GM19324 (cell line): ENCODE results near the gene HSBP1L1.
A peak's percentile ranks its signal among the peaks of the same experiment; 100 is the strongest.
"Not testable (repeated sequence)": the region's sequence is repeated elsewhere in the genome, so short reads cannot be mapped to it uniquely, and the experiment has no call there.

Experiments used
- ATAC-seq: cut with Tn5 transposase; IDR thresholded peaks from one replicate; pipeline ENCODE4 v1.9.1; 2021; ENCODE audit warnings: mild to moderate bottlenecking, moderate library complexity; ENCODE audit not compliant: unreplicated experiment, low FRiP score

HSBP1L1 gene

DNA sequence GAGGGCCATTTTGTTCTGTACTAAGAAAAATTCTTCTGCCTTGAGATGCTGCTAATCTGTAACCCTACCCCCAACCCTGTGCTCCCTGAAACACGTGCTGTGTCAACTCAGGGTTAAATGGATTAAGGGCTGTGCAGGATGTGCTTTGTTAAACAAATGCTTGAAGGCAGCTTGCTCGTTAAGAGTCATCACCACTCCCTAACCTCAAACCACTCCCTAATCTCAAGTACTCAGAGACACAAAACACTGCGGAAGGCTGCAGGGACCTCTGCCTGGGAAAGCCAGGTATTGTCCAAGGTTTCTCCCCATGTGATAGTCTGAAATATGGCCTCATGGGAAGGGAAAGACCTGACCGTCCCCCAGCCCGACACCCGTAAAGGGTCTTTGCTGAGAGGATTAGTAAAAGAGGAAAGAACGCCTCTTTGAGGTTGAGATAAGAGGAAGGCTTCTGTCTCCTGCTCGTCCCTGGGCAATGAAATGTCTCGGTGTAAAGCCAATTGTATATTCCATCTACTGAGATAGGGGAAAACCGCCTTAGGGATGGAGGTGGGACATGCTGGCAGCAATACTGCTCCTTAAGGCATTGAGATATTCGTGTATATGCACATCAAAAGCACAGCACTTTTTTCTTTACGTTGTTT lies 4.2 kb upstream of the HSBP1L1 start:
- not testable (repeated sequence) for ATAC-seq

DNA sequence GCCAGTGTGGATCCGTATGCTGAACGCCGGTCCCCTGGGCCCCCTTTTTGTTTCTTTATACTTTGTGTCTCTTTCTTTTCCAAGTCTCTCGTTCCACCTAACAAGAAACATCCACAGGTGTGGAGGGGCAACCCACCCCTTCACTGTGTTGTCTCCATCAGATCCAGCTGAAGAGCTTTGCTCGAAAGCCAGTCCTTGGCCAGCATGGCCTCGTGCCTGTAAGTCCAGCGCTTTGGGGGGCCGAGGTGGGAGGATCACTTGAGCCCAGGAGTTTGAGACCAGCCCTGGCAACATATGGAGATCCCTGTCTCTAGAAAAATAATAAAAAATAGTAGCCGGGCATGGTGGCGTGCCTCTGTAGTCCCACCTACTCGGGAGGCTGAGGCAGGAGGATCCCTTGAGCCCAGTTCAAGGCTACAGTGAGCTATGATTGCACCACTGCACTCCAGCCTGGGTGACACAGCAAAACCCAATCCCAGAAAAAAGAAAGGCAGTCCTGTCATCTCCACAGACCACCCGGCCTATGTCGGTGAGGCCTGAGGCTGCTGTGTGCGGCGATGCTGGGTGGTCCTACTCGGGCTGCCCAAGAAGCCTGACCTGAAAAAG lies 3.4 kb upstream of the HSBP1L1 start:
- ATAC-seq = no peak

DNA sequence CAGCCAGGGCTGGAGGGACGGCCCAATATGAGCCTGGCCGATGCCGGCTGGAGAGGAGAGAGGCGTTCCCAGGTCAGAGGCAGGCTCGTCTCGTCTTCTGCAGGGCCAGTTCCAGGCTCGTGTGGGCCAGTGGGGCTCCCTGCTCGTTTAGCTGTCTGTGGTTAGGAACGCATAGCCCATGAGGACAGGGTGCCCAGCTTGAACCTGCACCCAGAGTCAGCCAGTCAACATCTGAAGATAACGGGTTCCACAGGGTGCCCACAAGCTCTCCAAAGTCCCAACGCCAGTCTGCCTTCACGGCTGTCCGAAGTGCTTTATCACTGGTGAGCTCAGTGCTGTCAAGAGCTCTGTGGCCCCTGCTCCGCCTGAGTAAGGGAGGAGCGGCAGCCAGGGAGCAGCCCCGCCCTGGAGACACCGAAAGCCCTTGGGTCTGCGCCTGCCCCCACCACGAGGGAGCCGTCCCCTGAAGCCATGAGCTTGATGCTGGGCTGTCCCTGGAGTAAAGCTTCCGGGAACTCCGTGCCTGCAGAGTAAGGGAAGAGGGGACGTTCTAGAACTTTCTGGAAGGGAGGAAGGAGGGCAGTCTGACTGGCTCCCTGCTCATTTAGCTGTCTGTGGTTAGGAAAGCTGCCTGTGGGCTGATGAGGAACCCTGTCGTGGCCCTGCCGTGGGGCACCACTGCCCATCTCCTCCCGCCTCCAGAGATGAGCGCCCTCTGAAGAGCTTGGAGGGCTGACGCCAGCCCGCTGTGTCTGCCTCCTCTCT lies 2.7 kb upstream of the HSBP1L1 start:
- no peak for ATAC-seq

DNA sequence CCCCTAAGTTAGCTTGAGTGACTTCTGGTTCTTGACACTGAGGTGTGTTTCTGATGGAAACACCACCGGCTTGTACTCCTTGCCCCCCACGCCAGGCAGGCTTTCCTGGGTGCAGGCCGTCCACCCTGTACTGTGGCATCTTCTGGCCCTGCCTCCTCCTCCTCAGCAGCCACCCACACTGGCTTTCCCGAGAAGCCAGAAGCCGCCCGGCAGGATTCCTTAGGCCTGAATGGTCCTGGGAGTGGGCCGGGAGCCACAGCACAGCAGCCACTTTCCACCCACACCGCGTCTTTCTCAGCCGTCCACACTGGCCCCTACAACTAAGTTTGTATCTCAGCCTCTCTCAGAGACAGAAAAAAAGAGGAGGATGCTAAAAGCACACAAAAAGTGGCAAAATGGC lies 2.1 kb upstream of the HSBP1L1 start:
- no peak for ATAC-seq

DNA sequence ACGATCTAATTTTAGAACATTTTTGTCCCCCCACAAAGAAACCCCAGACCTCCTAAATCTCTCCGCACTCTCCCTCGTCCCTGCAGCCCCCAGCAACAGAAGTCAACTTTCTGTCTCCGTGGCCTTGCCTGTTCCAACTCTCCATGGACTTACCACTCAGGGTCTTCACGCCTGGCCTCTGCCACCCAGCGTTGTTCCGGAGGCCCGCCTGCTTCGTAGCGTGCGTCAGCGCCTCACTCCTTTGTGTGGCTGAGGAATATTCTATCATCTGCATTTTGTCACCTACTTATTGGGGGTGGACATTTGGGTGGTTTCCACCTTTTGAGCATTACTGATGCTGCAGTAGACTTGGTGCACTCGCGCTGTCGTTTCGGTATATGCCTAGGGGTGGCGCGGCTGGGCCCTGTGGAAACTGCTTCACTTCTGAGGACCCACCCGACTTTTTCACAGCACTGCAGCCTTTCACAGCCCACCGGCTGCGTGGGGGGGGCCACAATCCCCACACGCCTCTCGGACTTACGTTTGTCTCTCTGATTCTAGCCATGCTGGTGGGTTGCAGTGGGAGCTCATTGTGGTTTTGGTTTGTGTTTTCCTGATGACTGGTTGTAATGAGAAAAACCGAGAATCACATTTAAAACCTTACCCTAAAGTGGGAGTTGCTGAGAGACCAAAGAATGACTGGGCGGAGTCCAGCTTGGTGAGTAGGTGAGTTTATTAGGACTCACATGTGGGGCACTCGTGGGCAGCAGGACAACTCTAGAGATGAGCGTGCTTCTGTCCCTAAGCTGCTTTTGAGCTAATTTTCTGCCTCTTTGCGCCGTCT lies 1.4 kb upstream of the HSBP1L1 start:
- peak; percentile 54 for ATAC-seq

DNA sequence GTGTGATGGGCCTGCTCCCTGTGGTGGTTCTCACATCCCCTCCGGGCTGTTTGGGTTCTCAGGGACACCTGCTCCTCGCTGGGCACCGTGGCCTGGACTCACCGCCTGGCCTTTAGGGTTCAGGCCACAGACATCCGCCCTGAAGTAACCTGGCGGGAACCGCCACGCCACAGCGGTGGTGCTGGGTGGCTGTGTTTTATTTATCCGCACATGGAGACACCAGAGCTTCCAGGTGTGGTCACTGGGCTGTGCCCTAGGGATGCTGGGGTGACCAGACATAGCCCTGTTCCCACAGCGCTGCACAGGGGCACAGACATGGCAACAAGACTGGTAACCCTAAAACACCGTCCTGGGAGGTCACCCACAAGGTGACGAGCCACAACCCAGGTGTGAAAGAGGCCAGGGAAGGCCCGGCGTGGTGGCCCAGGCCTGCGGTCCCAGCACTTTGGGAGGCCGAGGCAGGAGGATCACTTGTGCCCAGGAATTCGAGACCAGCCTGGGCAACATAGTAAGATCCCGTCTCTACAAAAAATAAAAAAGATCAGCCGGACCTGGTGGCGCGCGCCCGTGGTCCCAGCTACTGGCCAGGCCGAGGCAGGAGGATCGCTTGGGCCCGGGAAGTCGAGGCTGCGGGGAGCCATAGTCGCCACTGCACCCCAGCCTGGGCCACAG lies 649 bp upstream of the HSBP1L1 start:
- no peak for ATAC-seq

DNA sequence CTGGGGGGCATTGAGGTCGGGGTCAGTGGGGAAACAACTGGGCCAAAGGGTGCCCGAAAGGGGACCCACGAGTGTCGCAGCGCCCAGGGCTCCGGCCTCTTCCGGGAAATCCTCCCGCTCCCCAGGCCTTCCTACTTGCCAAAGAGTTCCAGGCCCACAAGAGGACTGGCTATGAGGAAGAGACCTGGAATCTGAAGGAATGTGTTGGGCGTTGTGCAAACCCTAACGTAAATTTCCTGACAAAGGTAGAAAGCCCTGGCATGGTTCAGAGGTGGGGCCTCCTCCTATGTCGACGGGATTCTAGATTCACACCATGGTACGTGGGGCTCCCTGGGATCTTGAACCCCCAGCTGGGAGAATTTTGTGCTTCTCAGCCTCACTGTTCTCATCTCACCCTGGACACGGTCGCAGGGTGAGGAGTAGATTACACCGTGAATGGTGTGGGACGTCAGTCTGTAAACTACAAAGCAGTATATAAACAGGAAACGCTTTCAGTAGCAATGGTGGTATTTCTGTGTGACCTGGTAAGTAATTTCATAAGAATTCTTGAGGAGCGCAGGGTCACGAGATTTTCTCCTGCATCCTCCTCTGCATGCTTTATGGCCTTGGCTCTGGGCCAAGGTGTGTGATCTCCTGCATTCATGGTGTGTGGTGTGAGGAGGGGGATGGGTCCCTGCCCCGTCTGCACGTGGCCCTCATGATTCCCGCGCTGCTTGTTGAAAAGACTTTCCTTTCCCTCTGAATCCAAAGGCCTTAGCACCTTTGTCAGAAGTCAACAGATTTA lies 868 bp downstream of the HSBP1L1 start:
- ATAC-seq = no peak

DNA sequence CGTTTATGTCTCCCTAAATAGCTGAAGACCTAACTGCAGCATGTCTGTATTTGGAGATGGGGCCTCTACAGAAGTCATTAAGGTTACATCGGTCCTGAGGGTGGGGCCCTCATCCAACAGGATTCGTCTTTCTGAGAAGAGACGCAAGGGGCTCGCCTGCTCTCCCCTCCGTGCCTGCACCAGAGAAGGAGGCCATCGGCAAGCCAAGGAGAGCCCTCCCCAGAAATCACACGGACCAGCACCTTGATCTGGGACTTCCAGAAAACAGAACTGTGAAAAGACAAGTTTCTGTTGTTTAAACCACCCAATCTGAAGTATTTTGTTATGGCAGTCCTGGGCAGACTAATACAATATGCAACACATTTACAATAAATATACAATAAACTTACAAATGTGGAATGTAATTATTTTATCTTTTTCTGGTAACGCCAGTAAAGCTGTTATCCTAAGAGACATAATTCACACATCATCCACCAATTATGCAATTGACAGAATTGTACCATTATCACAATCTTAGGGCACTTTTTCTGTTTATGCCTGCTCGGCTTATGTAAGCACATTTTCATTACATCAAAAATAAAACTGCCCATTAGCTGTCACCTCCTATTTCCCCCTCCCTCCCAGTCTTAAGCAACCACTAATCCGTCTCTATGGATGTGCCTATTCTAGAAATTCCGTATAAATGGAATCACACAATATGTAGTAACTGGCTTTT lies 6.1 kb downstream of the HSBP1L1 start:
- no peak for ATAC-seq

DNA sequence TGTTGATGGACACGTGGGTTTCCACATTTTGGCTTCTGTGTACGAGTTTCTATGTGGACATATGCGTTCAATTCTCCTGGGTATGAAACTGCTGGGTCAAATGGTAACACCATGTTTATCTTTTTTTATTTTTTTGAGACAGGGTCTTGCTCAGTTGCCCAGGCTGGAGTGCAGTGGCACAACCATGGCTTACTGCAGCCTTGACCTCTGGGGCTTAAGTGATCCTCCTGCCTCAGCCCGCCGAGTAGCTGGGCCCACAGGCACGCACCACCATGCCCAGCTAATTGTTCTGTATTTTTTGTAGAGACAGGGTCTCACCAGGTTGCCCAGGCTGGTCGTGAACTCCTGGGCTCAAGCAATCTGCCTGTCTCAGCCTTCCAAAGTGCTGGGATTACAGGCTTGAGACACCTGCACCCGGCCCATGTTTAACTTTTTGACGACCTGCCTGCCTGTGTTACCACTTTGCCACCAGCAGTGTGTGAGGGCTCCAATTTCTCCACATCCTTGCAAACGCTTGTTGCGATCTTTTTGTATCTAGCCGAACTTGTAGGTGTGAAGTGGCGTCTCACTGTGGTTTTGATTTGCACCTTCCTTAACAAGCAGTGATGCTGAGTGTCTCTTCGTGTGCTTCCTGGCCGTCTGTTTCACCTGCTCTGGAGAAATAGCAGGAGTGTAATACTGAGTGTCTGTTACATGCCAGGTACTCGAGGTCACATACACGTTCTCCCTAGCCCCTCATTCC lies 6.9 kb downstream of the HSBP1L1 start:
- no peak for ATAC-seq

DNA sequence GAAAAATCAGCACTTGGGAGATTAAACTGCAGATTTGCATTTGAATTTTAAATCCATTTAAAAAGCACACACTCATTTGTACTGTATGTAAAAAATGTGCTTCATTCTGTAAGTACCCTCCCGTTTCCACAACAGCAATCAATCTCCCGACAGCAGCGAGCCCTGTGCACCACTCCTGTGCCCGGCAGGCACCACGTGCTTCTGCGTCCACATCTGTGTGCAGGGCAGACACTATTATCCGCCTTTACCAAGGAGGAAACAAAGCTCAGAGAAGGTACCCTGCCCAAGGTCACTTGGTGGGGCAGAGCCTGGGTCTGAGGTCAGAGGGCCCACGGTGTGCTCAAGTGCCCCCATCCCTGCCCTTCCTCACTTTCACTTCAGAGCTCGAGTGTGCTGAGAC lies 7.5 kb downstream of the HSBP1L1 start:
- no peak for ATAC-seq

DNA sequence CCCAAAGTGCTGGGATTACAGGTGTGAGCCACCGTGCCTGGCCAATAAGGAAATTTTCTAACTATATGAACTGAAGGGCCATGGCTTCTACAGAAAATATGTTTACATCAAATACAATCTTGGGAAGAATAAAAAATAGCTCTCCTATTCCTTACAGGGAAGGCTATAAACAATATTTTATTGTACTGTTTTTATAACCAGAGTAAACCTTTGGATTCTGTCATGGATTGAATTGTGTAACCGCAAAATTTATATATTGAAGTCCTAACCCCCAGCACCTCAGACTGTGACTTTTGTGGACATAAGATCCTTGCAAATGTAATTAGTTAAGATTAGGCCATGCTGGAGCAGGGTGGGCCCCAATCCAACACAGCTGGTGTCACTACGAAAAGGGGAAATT lies 8.3 kb downstream of the HSBP1L1 start:
- no peak for ATAC-seq

DNA sequence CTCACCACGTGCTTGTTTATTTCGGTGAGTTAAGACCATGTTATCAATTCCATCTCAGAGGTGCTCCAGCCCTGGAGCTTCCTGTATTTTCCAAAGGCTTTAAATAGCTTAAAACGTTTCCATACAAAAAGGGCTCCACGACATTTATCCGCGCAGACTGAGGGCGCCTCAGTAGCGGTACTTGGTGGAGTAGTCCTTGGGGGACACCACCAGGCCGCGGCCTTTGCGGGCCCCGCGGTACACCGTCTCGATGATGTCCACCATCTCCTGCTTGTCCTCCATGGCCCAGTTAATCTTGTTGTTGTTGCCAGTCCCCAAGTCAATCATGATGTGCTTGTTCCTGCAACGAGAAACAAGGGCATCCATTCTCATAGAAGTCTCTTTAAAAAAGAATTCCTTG lies 9.1 kb downstream of the HSBP1L1 start:
- no peak for ATAC-seq

DNA sequence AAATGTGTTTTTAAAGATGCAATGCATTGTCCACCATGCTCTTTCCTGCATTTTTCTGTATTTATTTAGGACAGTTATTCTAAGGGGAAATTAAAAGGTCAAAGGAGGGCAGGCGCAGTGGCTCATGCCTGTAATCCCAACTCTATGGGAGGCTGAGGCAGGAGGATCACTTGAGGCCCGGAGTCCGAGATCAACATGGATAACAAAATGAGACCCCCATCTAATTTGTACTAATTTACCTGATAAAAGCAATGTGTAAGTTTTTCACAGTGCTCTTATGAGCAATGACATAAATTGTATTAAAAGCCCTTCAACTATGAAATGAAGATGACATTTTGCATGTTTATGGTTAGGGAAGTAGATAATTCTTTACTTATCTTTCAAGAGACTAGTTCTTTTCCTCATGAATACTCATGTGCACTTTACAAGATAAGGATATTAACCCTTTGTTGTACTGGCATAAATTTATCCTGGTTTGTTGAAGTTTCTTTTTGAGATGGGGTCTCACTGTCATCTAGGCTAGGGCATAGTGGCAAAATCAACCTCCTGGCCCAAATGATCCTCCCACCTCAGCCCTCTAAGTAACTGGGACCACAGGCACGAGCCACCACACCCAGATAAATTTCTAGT lies 9.7 kb downstream of the HSBP1L1 start:
- ATAC-seq = no peak

DNA sequence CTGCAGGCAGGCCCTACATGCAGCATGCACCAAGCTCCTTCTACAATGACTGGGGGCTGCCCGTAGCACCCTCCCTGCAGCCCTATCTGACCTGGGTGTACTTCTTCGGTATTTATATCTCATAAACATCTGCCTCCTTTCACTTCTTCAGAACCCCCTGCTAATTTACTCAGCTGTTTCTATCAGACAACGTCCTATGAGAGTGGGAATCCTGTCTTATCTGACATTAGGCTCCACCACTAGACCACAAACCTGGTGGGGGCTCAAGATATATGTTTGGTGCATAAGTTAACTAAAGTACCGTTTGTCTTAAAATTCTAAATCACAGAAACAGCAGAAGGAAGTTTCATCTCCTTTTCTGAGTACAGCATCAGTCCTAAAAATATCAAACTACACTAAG lies 10.6 kb downstream of the HSBP1L1 start:
- no peak for ATAC-seq

DNA sequence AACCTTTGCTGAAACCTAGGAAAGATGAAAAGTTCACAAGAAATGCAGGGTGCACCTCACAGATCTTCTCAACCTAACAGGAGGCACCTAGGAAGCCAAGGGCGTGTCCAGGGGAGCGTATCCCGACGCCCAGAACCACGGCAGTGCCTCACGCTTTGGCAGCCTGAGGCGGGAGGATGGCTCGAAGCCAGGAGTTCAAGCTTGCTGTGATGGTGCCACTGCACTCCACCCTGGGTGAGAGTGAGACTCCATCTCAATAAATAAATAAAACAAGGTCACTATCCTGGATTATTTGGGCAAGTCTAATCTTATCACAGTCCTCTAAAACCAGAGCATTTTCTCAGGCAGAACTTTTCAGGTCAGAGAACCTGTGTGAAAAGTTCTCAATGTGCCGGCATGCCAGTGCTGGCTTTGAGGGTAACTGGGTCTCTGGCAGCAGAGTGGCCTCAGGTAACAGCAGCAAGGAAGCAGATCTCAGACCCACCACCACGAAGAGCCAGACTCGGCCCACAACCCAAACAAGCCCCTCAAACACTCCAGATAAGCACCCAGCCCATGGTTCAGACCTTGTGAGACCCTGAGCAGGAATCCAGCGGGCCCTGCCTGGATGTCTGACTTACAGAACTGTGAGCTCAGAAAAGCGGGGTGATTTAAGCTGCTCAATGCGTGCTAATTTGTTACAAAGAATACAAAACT lies 11.7 kb downstream of the HSBP1L1 start:
- ATAC-seq = no peak

DNA sequence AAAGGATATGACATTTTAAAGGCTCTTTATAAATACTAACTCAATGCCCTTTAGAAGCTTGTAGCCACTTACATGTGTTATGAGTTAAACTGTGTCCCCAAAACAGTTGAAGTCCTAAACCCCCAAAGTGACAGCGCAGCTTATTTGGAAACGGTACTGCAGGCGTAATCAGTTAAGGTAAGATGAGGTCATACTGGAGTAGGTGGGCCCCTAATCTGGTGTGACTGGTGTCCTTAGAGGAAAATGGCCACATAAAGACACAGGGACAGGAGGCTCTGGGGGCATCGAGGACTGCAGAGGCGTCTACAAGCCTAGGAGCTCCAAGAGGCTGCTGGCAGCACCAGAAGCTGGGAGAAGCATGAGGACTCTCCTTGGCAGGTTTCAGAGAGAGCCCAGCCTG lies 15.4 kb downstream of the HSBP1L1 start:
- ATAC-seq = no peak

DNA sequence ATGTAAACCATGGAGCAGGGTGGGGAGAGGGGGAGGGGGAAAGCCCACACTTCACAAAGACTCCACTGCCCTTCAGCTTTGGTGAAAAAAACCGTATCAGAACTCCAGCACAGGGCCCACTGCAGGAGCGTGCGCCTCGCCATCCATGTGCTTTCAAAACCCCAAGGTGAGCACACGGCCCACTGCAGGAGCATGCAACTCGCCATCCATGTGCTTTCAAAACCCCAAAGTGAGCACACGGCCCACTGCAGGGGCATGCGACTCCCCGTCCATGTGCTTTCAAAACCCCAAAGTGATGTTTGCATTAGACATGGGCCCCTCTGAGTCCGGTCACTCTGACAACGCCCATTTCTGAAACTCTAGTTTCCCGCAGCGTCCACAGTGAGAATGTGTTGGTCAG lies 16.1 kb downstream of the HSBP1L1 start:
- no peak for ATAC-seq
